ENCODE measurements around the gene SFXN1. TPM values are rescaled to one million over a fixed set of nuclear protein-coding genes. Genes with fewer than 3 reads are reported as not detected.
A peak's percentile ranks its signal among the peaks of the same experiment; 100 is the strongest.
"Not testable (repeated sequence)": the region's sequence is repeated elsewhere in the genome, so short reads cannot be mapped to it uniquely, and the experiment has no call there.

The SFXN1 gene
- 95.7 TPM for polyA plus RNA-seq (2013, experiment 1 of 4)
- polyA plus RNA-seq (2013, experiment 2 of 4): 104 TPM
- polyA plus RNA-seq (2013, experiment 3 of 4): 81.4 TPM
- 91.3 TPM for polyA plus RNA-seq (2013, experiment 4 of 4)

- H3K27ac ChIP-seq (ENCODE audit: insufficient read depth, low read depth, low read length, poor library complexity, severe bottlenecking): peak within 1 kb of the TSS; percentile 44
Observed at GRCh38 chr5:175478384-175479124, at the start of gene SFXN1. SFXN1 (plus strand) TSS chr5:175478560; CDS start chr5:175492104, 13,544 bp downstream.

GRCh38 chr5:175434800-175435199, 43.6 kb upstream of the SFXN1 start:
- Histone ChIP-seq H3K27ac (ENCODE audit: insufficient read depth, low read depth, low read length, poor library complexity, severe bottlenecking) (no peak overlapping the region), H3K4me3 (ENCODE audit: insufficient read depth, low read depth, low read length) (no peak overlapping the region), H3K9me3 (ENCODE audit: control insufficient read depth, low read length) (no peaks in the 10 kb centered on the region), H3K27me3 (ENCODE audit: control insufficient read depth, insufficient read depth, low read length, poor library complexity, severe bottlenecking) (no peaks in the 10 kb centered on the region), H3K36me3 (ENCODE audit: control insufficient read depth, insufficient read depth, low read length) (no peaks in the 10 kb centered on the region), H3K4me1 (ENCODE audit: control insufficient read depth, insufficient read depth, low read length) (no peaks in the 10 kb centered on the region)
- 74 to 76% methylated on average over 6 of the region's 6 CpGs for whole genome bisulfite sequencing, 2 experiments

More at GRCh38 chr5:175478384-175479124, at the start of gene SFXN1:
- Histone ChIP-seq H3K9me3 (ENCODE audit: control insufficient read depth, low read length) (no peaks in the 10 kb centered on the region), H3K36me3 (ENCODE audit: control insufficient read depth, insufficient read depth, low read length) (peaks cover 15% of the 10 kb centered on the region), H3K4me1 (ENCODE audit: control insufficient read depth, insufficient read depth, low read length) (peaks cover 5% of the 10 kb centered on the region), H3K4me3 (ENCODE audit: insufficient read depth, low read depth, low read length) (peak within 1 kb of the TSS; percentile 93), H3K27me3 (ENCODE audit: control insufficient read depth, insufficient read depth, low read length, poor library complexity, severe bottlenecking) (peaks cover 12% of the 10 kb centered on the region)
- 1% methylated on average over 94 of the region's 94 CpGs for WGBS, 2 experiments

GRCh38 chr5:175436359-175436758, 42.0 kb upstream of the SFXN1 start:
- H3K27ac ChIP-seq (ENCODE audit: insufficient read depth, low read depth, low read length, poor library complexity, severe bottlenecking): no peak overlapping the region
- peaks cover under 1% of the 10 kb centered on the region for H3K27me3 ChIP-seq (ENCODE audit: control insufficient read depth, insufficient read depth, low read length, poor library complexity, severe bottlenecking)
- H3K9me3 ChIP-seq (ENCODE audit: control insufficient read depth, low read length): no peaks in the 10 kb centered on the region
- 58 to 60% methylated on average over 8 of the region's 8 CpGs for WGBS, 2 experiments
- H3K4me3 ChIP-seq (ENCODE audit: insufficient read depth, low read depth, low read length): no peak overlapping the region
- H3K4me1 ChIP-seq (ENCODE audit: control insufficient read depth, insufficient read depth, low read length): no peaks in the 10 kb centered on the region
- H3K36me3 ChIP-seq (ENCODE audit: control insufficient read depth, insufficient read depth, low read length): no peaks in the 10 kb centered on the region

GRCh38 chr5:175438234-175438857, 40.0 kb upstream of the SFXN1 start:
- 86 to 88% methylated on average over 2 of the region's 3 CpGs for WGBS, 2 experiments

GRCh38 chr5:175443514-175444059, 34.8 kb upstream of the SFXN1 start:
- peak overlapping the region; percentile 35 for H3K4me3 ChIP-seq (ENCODE audit: insufficient read depth, low read depth, low read length)
- no peaks in the 10 kb centered on the region for H3K36me3 ChIP-seq (ENCODE audit: control insufficient read depth, insufficient read depth, low read length)
- WGBS, 2 experiments: 10% methylated on average over 29 of the region's 29 CpGs
- H3K27me3 ChIP-seq (ENCODE audit: control insufficient read depth, insufficient read depth, low read length, poor library complexity, severe bottlenecking): peaks cover 41% of the 10 kb centered on the region
- H3K27ac ChIP-seq (ENCODE audit: insufficient read depth, low read depth, low read length, poor library complexity, severe bottlenecking): no peak overlapping the region
- no peaks in the 10 kb centered on the region for H3K9me3 ChIP-seq (ENCODE audit: control insufficient read depth, low read length)
- H3K4me1 ChIP-seq (ENCODE audit: control insufficient read depth, insufficient read depth, low read length): no peaks in the 10 kb centered on the region

More at GRCh38 chr5:175438234-175438857, 40.0 kb upstream of the SFXN1 start:
- H3K27me3 ChIP-seq (ENCODE audit: control insufficient read depth, insufficient read depth, low read length, poor library complexity, severe bottlenecking): peaks cover 19% of the 10 kb centered on the region
- no peaks in the 10 kb centered on the region for H3K4me1 ChIP-seq (ENCODE audit: control insufficient read depth, insufficient read depth, low read length)
- no peak overlapping the region for H3K27ac ChIP-seq (ENCODE audit: insufficient read depth, low read depth, low read length, poor library complexity, severe bottlenecking)
- no peaks in the 10 kb centered on the region for H3K9me3 ChIP-seq (ENCODE audit: control insufficient read depth, low read length)
- no peaks in the 10 kb centered on the region for H3K36me3 ChIP-seq (ENCODE audit: control insufficient read depth, insufficient read depth, low read length)
- H3K4me3 ChIP-seq (ENCODE audit: insufficient read depth, low read depth, low read length): no peak overlapping the region

DNA sequence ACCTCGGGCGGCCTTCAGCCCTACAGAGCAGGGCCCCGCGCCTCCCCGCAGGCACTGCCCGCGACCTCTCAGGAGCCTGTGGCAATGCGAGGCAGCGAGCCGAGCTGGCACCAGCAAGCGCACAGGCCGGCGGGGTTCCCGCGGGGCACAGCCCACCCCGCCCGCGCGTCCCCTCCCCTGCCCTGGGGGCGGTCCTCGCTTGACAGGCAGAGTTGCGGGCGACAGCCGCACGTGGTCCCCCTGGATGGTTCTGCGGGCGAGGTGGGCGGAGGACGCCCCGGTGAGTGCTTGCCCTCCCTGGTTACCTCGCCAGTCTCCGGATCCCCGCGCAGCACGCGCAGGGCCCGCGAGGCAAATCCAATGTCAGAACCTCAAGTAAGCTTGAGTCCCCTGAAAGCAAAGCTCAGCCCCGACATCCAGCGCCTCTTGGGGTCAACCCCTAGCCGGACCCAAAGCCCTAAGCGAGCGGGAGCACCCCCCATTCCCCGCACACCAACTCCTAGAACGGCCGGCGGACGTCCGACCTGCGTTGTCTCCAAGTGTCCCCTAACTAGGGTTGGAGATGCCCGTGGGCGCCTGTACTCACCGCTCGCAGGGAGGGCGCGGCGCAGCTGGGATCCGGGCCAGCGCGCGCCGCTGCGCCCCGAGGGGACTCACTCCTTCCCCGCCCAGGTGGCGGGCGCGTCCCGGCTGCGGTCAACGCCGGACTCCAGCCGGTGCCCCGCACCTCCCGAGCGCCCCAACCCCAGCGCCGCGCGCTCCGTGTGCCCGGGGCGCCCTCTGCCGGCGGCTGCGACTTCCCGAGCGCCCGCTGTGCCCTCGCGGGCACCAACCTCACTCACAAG, 34.1 kb upstream of the SFXN1 start, which contains the start of gene DRD1:
TSS of gene DRD1 (minus strand) at position 123 of the 845 bp plus-strand sequence. CDS start 1,083 bp downstream, outside the sequence.
- WGBS, 2 experiments: 0 to 1% methylated on average over 91 of the region's 91 CpGs
- H3K27me3 ChIP-seq (ENCODE audit: control insufficient read depth, insufficient read depth, low read length, poor library complexity, severe bottlenecking): peaks cover 41% of the 10 kb centered on the region

GRCh38 chr5:175444905-175445456, 33.4 kb upstream of the SFXN1 start:
- 67 to 70% methylated on average over 37 of the region's 37 CpGs for WGBS, 2 experiments
- Histone ChIP-seq H3K4me3 (ENCODE audit: insufficient read depth, low read depth, low read length) (peak overlapping the region; percentile 35), H3K27me3 (ENCODE audit: control insufficient read depth, insufficient read depth, low read length, poor library complexity, severe bottlenecking) (peaks cover 41% of the 10 kb centered on the region)

More for the DNA sequence above, 34.1 kb upstream of the SFXN1 start, which contains the start of gene DRD1:
- Histone ChIP-seq H3K4me3 (ENCODE audit: insufficient read depth, low read depth, low read length) (peak within 1 kb of the TSS; percentile 35), H3K9me3 (ENCODE audit: control insufficient read depth, low read length) (no peaks in the 10 kb centered on the region), H3K27ac (ENCODE audit: insufficient read depth, low read depth, low read length, poor library complexity, severe bottlenecking) (no peak within 1 kb of the TSS), H3K36me3 (ENCODE audit: control insufficient read depth, insufficient read depth, low read length) (no peaks in the 10 kb centered on the region), H3K4me1 (ENCODE audit: control insufficient read depth, insufficient read depth, low read length) (no peaks in the 10 kb centered on the region)

GRCh38 chr5:175446378-175446777, 32.0 kb upstream of the SFXN1 start:
- not testable (repeated sequence) for H3K27ac ChIP-seq (ENCODE audit: insufficient read depth, low read depth, low read length, poor library complexity, severe bottlenecking); H3K9me3 ChIP-seq (ENCODE audit: control insufficient read depth, low read length); H3K4me1 ChIP-seq (ENCODE audit: control insufficient read depth, insufficient read depth, low read length); H3K4me3 ChIP-seq (ENCODE audit: insufficient read depth, low read depth, low read length); H3K36me3 ChIP-seq (ENCODE audit: control insufficient read depth, insufficient read depth, low read length)
- H3K27me3 ChIP-seq (ENCODE audit: control insufficient read depth, insufficient read depth, low read length, poor library complexity, severe bottlenecking): peaks cover 40% of the 10 kb centered on the region
- 93% methylated on average over 14 of the region's 14 CpGs for WGBS, 2 experiments

More at GRCh38 chr5:175444905-175445456, 33.4 kb upstream of the SFXN1 start:
- H3K36me3 ChIP-seq (ENCODE audit: control insufficient read depth, insufficient read depth, low read length): no peaks in the 10 kb centered on the region
- no peak overlapping the region for H3K27ac ChIP-seq (ENCODE audit: insufficient read depth, low read depth, low read length, poor library complexity, severe bottlenecking)
- H3K4me1 ChIP-seq (ENCODE audit: control insufficient read depth, insufficient read depth, low read length): no peaks in the 10 kb centered on the region
- H3K9me3 ChIP-seq (ENCODE audit: control insufficient read depth, low read length): no peaks in the 10 kb centered on the region

DNA sequence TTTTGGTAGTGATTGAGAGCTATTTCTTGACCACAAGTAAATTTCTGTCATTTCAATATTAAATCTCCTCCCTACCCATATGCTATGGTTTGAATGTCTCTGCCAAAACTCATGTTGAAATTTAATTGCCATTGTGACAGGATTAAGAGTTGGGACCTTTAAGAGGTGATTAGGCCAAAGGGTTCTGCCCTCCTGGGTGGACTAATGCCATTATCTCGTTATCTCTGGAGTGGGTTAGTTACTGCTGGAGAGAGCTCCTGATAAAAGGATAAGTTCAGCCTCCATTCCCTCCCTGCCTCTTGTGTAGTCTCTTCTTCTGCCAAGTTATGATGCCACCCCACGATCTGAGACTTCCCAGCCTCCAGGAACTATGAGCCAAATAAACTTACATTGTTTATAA, 30.8 kb upstream of the SFXN1 start:
- 31 to 37% methylated on average over 2 of the region's 2 CpGs for WGBS, 2 experiments
- no peaks in the 10 kb centered on the region for H3K36me3 ChIP-seq (ENCODE audit: control insufficient read depth, insufficient read depth, low read length)
- no peak overlapping the region for H3K27ac ChIP-seq (ENCODE audit: insufficient read depth, low read depth, low read length, poor library complexity, severe bottlenecking)
- no peaks in the 10 kb centered on the region for H3K9me3 ChIP-seq (ENCODE audit: control insufficient read depth, low read length)
- H3K4me3 ChIP-seq (ENCODE audit: insufficient read depth, low read depth, low read length): no peak overlapping the region
- peaks cover 30% of the 10 kb centered on the region for H3K27me3 ChIP-seq (ENCODE audit: control insufficient read depth, insufficient read depth, low read length, poor library complexity, severe bottlenecking)
- H3K4me1 ChIP-seq (ENCODE audit: control insufficient read depth, insufficient read depth, low read length): no peaks in the 10 kb centered on the region

Measured in ectodermal cell (in vitro differentiated cells).